HCT116 (cell line): ENCODE results near the gene CALHM2. TPM values are rescaled to one million over a fixed set of nuclear protein-coding genes. Genes with fewer than 3 reads are reported as not detected.

Experiments
- ATAC-seq: fragments of 200-7000 bp; cut with Tn5 transposase; 2 replicates; pipeline ENCODE4 v1.9.1; 2020; ENCODE audit warnings: mild to moderate bottlenecking, moderate library complexity
- BruUV-seq: library from RNA; stranded (reverse); fragments of 400-500 nt; replicated peaks from 2 replicates; lab custom pipeline; 2021; lab: Mats Ljungman, UMichigan
- CTCF ChIA-PET: fragments of 300-600 bp; sonication (Branson Sonifier 250); formaldehyde crosslinking; loops from one replicate; lab custom pipeline; 2021; ENCODE audit warnings: antibody characterized with exemption; lab: Charles Lee
- POLR2A ChIA-PET: fragments of 300-600, 350-600 bp; sonication (Branson Sonifier 250); formaldehyde crosslinking; loops from one replicate; lab custom pipeline; 2021; ENCODE audit warnings: antibody characterized with exemption; lab: Charles Lee
- RAD21 ChIA-PET, 2 experiments: fragments of 300-600 bp; sonication (Branson Sonifier 250); formaldehyde crosslinking; loops; one replicate each; lab custom pipeline; 2023; ENCODE audit warnings: low total read pairs in 2 of 2; ENCODE audit not compliant: uncharacterized antibody in 2 of 2, unreplicated experiment in 2 of 2, low non-redundant PET in 1 of 2; lab: Charles Lee
- DNase-seq: peaks from one replicate; pipeline ENCODE4 v3.0.0-alpha.2; 2010; ENCODE audit warnings: low read depth, low spot score
- H2AFZ ChIP-seq: fragments of 200-600 bp; shearing (Covaris generic), sonication (generic); 2 replicates; pipeline ENCODE4 v1.6.1; 2017; ENCODE audit warnings: low read depth, mixed run types, mixed read lengths, antibody characterized with exemption, low read length; ENCODE audit not compliant: poor library complexity, severe bottlenecking
- H3K27ac ChIP-seq: 2 replicates; pipeline ENCODE4 v1.5.1; 2012; ENCODE audit warnings: low read depth, low read length
- H3K27me3 ChIP-seq: fragments of 200-600 bp; sonication (generic); 2 replicates; pipeline ENCODE4 v1.6.1; 2016; ENCODE audit warnings: mixed run types, low read length, mixed read lengths; ENCODE audit not compliant: insufficient read depth
- H3K36me3 ChIP-seq, 2 experiments: fragments of 200-500 bp in 1 of 2; fragments of 200-600 bp in 1 of 2; sonication (Bioruptor generic) in 1 of 2; sonication (generic) in 1 of 2; 2 replicates each; pipeline versions ENCODE4 v1.5.1 to v1.6.1; 2014 to 2016; ENCODE audit warnings: low read length in 2 of 2, inconsistent platforms in 1 of 2, mixed read lengths in 1 of 2, mixed run types in 1 of 2; ENCODE audit not compliant: insufficient read depth in 2 of 2, control insufficient read depth in 1 of 2
- H3K4me1 ChIP-seq, 2 experiments: fragments of 200-600 bp in 1 of 2; sonication (generic) in 1 of 2; 2 replicates each; pipeline versions ENCODE4 v1.5.1 to v1.6.1; 2012 to 2017; ENCODE audit warnings: low read length in 2 of 2, inconsistent platforms in 1 of 2, mild to moderate bottlenecking in 1 of 2, mixed read lengths in 1 of 2, mixed run types in 1 of 2, moderate library complexity in 1 of 2; ENCODE audit not compliant: insufficient read depth in 2 of 2, control insufficient read depth in 1 of 2
- H3K4me2 ChIP-seq: fragments of 200-600 bp; sonication (generic); 2 replicates; pipeline ENCODE4 v1.6.1; 2017; ENCODE audit warnings: mixed run types, low read length, mixed read lengths
- H3K4me3 ChIP-seq, 2 experiments: fragments of 200-600 bp in 1 of 2; sonication (generic) in 1 of 2; replicated peaks in 1 of 2; 2 replicates each; pipeline ENCODE4 v1.5.1; 2011 to 2016; ENCODE audit warnings: low read length in 2 of 2, control low read depth in 1 of 2, low read depth in 1 of 2, mild to moderate bottlenecking in 1 of 2, mixed read lengths in 1 of 2, mixed run types in 1 of 2
- H3K79me2 ChIP-seq: fragments of 200-600 bp; sonication (generic); 2 replicates; pipeline ENCODE4 v1.6.1; 2017; ENCODE audit warnings: mild to moderate bottlenecking, mixed run types, low read length, moderate library complexity, mixed read lengths; ENCODE audit not compliant: insufficient read depth
- H3K9ac ChIP-seq: fragments of 200-600 bp; sonication (generic); 2 replicates; pipeline ENCODE4 v1.6.1; 2016; ENCODE audit warnings: low read length, mixed read lengths
- H3K9me2 ChIP-seq: fragments of 200-600 bp; sonication (generic), shearing (Covaris generic); 2 replicates; pipeline ENCODE4 v1.6.1; 2017; ENCODE audit warnings: mixed run types, mild to moderate bottlenecking, moderate library complexity; ENCODE audit not compliant: insufficient read depth
- H3K9me3 ChIP-seq, 2 experiments: fragments of 200-500 bp in 1 of 2; fragments of 200-600 bp in 1 of 2; sonication (Bioruptor generic) in 1 of 2; sonication (generic) in 1 of 2; 2 replicates each; pipeline ENCODE4 v1.6.1; 2014 to 2017; ENCODE audit warnings: low read length in 2 of 2, mixed read lengths in 2 of 2, inconsistent platforms in 1 of 2, low read depth in 1 of 2, mild to moderate bottlenecking in 1 of 2, mixed run types in 1 of 2, moderate library complexity in 1 of 2; ENCODE audit not compliant: control insufficient read depth in 1 of 2, insufficient read depth in 1 of 2
- H4K20me1 ChIP-seq: fragments of 200-600 bp; sonication (generic), shearing (Covaris generic); 2 replicates; pipeline ENCODE4 v1.6.1; 2017; ENCODE audit warnings: mixed run types, mild to moderate bottlenecking, moderate library complexity; ENCODE audit not compliant: insufficient read depth
- CBX3 ChIP-seq: IDR thresholded peaks from 2 replicates; pipeline ENCODE4 v1.6.1; 2012; ENCODE audit warnings: low read depth
- ELF1 ChIP-seq: IDR thresholded peaks from 2 replicates; pipeline ENCODE4 v1.6.1; 2012; ENCODE audit warnings: low read depth, borderline replicate concordance
- EZH2phosphoT487 ChIP-seq: fragments of 200-600 bp; IDR thresholded peaks from 2 replicates; pipeline ENCODE4 v1.6.1; 2018; ENCODE audit warnings: antibody characterized with exemption, borderline replicate concordance
- JUND ChIP-seq: IDR thresholded peaks from 2 replicates; pipeline ENCODE4 v1.6.1; 2012
- RAD21 ChIP-seq: IDR thresholded peaks from 2 replicates; pipeline ENCODE4 v1.6.1; 2012; ENCODE audit warnings: low read depth, mild to moderate bottlenecking
- SP1 ChIP-seq: IDR thresholded peaks from 2 replicates; pipeline ENCODE4 v1.6.1; 2012; ENCODE audit warnings: low read depth
- ZNF274 ChIP-seq: fragments of 200-500 bp; sonication (Bioruptor generic); IDR thresholded peaks from 2 replicates; pipeline ENCODE4 v1.6.1; 2014; ENCODE audit warnings: mild to moderate bottlenecking, low read depth, low read length, inconsistent platforms
- intact Hi-C: fragments of 100-400 bp; cut with micrococcal nuclease; formaldehyde crosslinking; loops from 2 replicates; pipeline ENCODE4 v1.10.0; 2022
- total RNA-seq: library from RNA; stranded (reverse); gene quantifications from one replicate; pipeline ENCODE4 v1.2.1, GENCODE V29; 2021; ENCODE audit not compliant: unreplicated experiment
- TF ChIP-seq, protein P1 (sequence below): IDR thresholded peaks from 2 replicates; pipeline ENCODE4 v1.6.1; 2012
- TF ChIP-seq, protein P2 (sequence below), 3 experiments: fragments of 200-600 bp in 1 of 3; sonication (generic) in 1 of 3; IDR thresholded peaks in 2 of 3; conservative IDR thresholded peaks in 1 of 3; 2 replicates each; pipeline ENCODE4 v1.5.1; 2012 to 2017; ENCODE audit warnings: low read depth in 2 of 3, low read length in 2 of 3, antibody characterized with exemption in 1 of 3, borderline replicate concordance in 1 of 3, control low read depth in 1 of 3, mild to moderate bottlenecking in 1 of 3, mixed read lengths in 1 of 3, mixed run types in 1 of 3, moderate library complexity in 1 of 3; ENCODE audit not compliant: insufficient read depth in 1 of 3

CALHM2 gene
- total RNA-seq, 1 experiment from 2014 or later = 46.1 TPM

DNA sequence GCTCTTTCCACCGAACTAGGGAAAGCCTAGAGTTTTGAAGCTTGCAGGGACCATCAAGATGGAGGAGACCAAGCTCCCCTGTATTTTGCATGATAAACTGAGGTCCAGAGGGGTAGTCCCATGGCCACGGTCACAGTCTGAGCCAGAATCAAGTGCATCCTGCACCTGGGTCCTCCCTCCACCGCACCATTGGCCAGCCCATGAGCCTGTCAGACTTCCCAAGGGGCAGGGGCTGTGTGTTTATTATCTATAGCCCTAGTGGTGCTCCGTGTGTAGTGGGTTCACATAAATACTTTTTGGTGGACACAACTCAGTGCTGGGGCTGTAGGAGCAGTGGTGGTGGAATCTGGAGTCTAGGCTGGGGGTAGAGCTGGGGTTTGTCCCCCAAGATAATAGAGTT is 23.3 kb upstream of the CALHM2 start:
- H3K4me3 ChIP-seq = no peak overlapping the region
- ATAC-seq = no peak
- no peaks in the 10 kb centered on the region for H3K27me3 ChIP-seq
- H3K36me3 ChIP-seq = no peaks in the 10 kb centered on the region
- POLR2A ChIA-PET = no interaction called here
- H3K9me3 ChIP-seq = no peaks in the 10 kb centered on the region
- H3K4me2 ChIP-seq = no peak overlapping the region
- H2AFZ ChIP-seq = no peak overlapping the region
- DNase-seq = no peak
- no peak overlapping the region for H3K9ac ChIP-seq
- no peaks in the 10 kb centered on the region for H3K79me2 ChIP-seq
- H3K27ac ChIP-seq = no peak overlapping the region
- H4K20me1 ChIP-seq = no peaks in the 10 kb centered on the region
- no TSS peak for BruUV-seq
- intact Hi-C loops = loop anchor here (5.0 kb wide), 1 partner anchor 383 kb away; no protein-coding TSS in a partner anchor
- CTCF ChIA-PET = interaction anchor here (1.5 to 2.2 kb wide), 2 partner anchors 13 to 24 kb away, joined by 10 to 13 read pairs; partner anchors contain the start of gene CALHM2
- RAD21 ChIA-PET = no interaction called here
- TF ChIP-seq SP1 (no peak), ZNF274 (no peak), RAD21 (no peak), ELF1 (no peak), EZH2phosphoT487 (no peak), JUND (no peak), CBX3 (no peak)
- TF ChIP-seq, protein P1, sequence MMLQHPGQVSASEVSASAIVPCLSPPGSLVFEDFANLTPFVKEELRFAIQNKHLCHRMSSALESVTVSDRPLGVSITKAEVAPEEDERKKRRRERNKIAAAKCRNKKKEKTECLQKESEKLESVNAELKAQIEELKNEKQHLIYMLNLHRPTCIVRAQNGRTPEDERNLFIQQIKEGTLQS = no peak
- TF ChIP-seq, protein P2, sequence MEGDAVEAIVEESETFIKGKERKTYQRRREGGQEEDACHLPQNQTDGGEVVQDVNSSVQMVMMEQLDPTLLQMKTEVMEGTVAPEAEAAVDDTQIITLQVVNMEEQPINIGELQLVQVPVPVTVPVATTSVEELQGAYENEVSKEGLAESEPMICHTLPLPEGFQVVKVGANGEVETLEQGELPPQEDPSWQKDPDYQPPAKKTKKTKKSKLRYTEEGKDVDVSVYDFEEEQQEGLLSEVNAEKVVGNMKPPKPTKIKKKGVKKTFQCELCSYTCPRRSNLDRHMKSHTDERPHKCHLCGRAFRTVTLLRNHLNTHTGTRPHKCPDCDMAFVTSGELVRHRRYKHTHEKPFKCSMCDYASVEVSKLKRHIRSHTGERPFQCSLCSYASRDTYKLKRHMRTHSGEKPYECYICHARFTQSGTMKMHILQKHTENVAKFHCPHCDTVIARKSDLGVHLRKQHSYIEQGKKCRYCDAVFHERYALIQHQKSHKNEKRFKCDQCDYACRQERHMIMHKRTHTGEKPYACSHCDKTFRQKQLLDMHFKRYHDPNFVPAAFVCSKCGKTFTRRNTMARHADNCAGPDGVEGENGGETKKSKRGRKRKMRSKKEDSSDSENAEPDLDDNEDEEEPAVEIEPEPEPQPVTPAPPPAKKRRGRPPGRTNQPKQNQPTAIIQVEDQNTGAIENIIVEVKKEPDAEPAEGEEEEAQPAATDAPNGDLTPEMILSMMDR (IDR thresholded peaks at IDR 0.05 in 2 of 3, conservative IDR thresholded peaks at IDR 0.05 in 1 of 3; ENCODE audit: borderline replicate concordance in 1 of 3, insufficient read depth in 1 of 3, low read depth in 2 of 3, low read length in 2 of 3) = no peak
- peaks cover 20 to 41% of the 10 kb centered on the region in 2 experiments for H3K4me1 ChIP-seq
- no peaks in the 10 kb centered on the region for H3K9me2 ChIP-seq
